Natural killer cell (primary cell): Measurements from ENCODE around the gene OTOA. TPM values are rescaled to one million over a fixed set of nuclear protein-coding genes. Genes with fewer than 3 reads are reported as not detected.
"Not testable (repeated sequence)": the region's sequence is repeated elsewhere in the genome, so short reads cannot be mapped to it uniquely, and the experiment has no call there.

Experiments used
- ATAC-seq, 3 donors: fragments of 150-1000 bp in 2 of 3; fragments of 200-7000 bp in 1 of 3; cut with Tn5 transposase; 1 replicate in 1 of 3; 2 replicates in 2 of 3; pipeline ENCODE4 v1.10.0; 2021; ENCODE audit warnings: mild to moderate bottlenecking in 2 of 3, moderate library complexity in 2 of 3
- DNase-seq, 2 donors: peaks; one replicate each; pipeline versions ENCODE4 v3.0.0 to v3.0.0-alpha.2; 2013 to 2021; ENCODE audit warnings: mixed read lengths in 1 of 2
- H3K27ac ChIP-seq: one replicate; pipeline ENCODE4 v1.5.1; 2013; ENCODE audit warnings: mild to moderate bottlenecking, low read length
- H3K27me3 ChIP-seq: one replicate; pipeline ENCODE4 v1.6.1; 2013; ENCODE audit warnings: low read length; ENCODE audit not compliant: control insufficient read depth, insufficient read depth
- H3K36me3 ChIP-seq: one replicate; pipeline ENCODE4 v1.6.1; 2013; ENCODE audit warnings: low read length; ENCODE audit not compliant: control insufficient read depth, insufficient read depth
- H3K4me1 ChIP-seq: one replicate; pipeline ENCODE4 v1.6.1; 2013; ENCODE audit warnings: low read length; ENCODE audit not compliant: control insufficient read depth, insufficient read depth
- H3K4me3 ChIP-seq: one replicate; pipeline ENCODE4 v1.5.1; 2013; ENCODE audit warnings: low read length
- H3K9me3 ChIP-seq: one replicate; pipeline ENCODE4 v1.6.1; 2013; ENCODE audit warnings: low read length; ENCODE audit not compliant: control insufficient read depth, insufficient read depth
- H3K27ac Mint-ChIP-seq, 2 donors: one replicate each; pipeline ENCODE4 v1.8.0; 2022; ENCODE audit warnings: mild to moderate bottlenecking in 2 of 2, mixed read lengths in 2 of 2, moderate library complexity in 1 of 2
- H3K27me3 Mint-ChIP-seq, 2 donors: one replicate each; pipeline ENCODE4 v1.8.0; 2022; ENCODE audit warnings: low read depth in 2 of 2, mixed read lengths in 2 of 2
- H3K36me3 Mint-ChIP-seq: one replicate; pipeline ENCODE4 v1.8.0; 2022; ENCODE audit warnings: mixed read lengths
- H3K4me1 Mint-ChIP-seq, 2 donors: one replicate each; pipeline ENCODE4 v1.8.0; 2022; ENCODE audit warnings: mixed read lengths in 2 of 2
- H3K4me3 Mint-ChIP-seq: one replicate; pipeline ENCODE4 v1.8.0; 2022; ENCODE audit warnings: mild to moderate bottlenecking, moderate library complexity, mixed read lengths
- H3K9me3 Mint-ChIP-seq, 2 donors: one replicate each; pipeline ENCODE4 v1.8.0; 2022; ENCODE audit warnings: mixed read lengths in 2 of 2
- CTCF ChIP-seq: fragments of 200-600 bp; IDR thresholded peaks from one replicate; pipeline ENCODE4 v1.8.0; 2022; ENCODE audit warnings: antibody characterized with exemption
- WGBS: methylation state at CpG from one replicate; pipeline ENCODE4 v1.1.7; 2013; ENCODE audit warnings: missing lambda C conversion rate; ENCODE audit not compliant: insufficient coverage; 5-methylcytosine and 5-hydroxymethylcytosine counted together
- intact Hi-C: fragments of 100-400 bp; cut with micrococcal nuclease; formaldehyde crosslinking; loops from one replicate; pipeline ENCODE4 v1.14.2; 2022
- total RNA-seq, 4 donors: library from RNA; stranded (reverse); fragments of 120-200 nt in 1 of 4; gene quantifications; one replicate each; pipeline versions ENCODE4 v1.2.3 to v1.2.4, GENCODE V29; 2013 to 2022

Gene OTOA
- total RNA-seq, 3 donors from 2014 or later (not counting 1 experiment from before 2014, with no cell fraction given): 0.14 TPM; not detected in 2

GRCh38 chr16:21710938-21711337 is 47.2 kb downstream of the OTOA start:
- Mint-ChIP-seq H3K9me3 (no peaks in the 10 kb centered on the region), H3K4me1 (peaks cover 0 to 7% of the 10 kb centered on the region in 2 donors), H3K27ac (no peak overlapping the region), H3K27me3 (peaks cover 0 to 3% of the 10 kb centered on the region in 2 donors), H3K4me3 (no peak overlapping the region), H3K36me3 (no peaks in the 10 kb centered on the region)
- intact Hi-C loops: no loop called here
- no peak for DNase-seq
- ATAC-seq: no peak
- WGBS: 77% methylated on average over 3 of the region's 4 CpGs
- Histone ChIP-seq H3K4me1 (no peaks in the 10 kb centered on the region), H3K9me3 (no peaks in the 10 kb centered on the region), H3K36me3 (no peaks in the 10 kb centered on the region), H3K27ac (no peak overlapping the region), H3K27me3 (no peaks in the 10 kb centered on the region), H3K4me3 (no peak overlapping the region)
- TF ChIP-seq CTCF: no peak

- Histone ChIP-seq H3K36me3 (no peaks in the 10 kb centered on the region), H3K4me1 (no peaks in the 10 kb centered on the region), H3K27me3 (no peaks in the 10 kb centered on the region), H3K9me3 (no peaks in the 10 kb centered on the region), H3K27ac (no peak overlapping the region), H3K4me3 (no peak overlapping the region)
- ATAC-seq (no peak), DNase-seq (no peak)
- no peak overlapping the region for H3K4me3 Mint-ChIP-seq
- WGBS: 92% methylated on average over 4 of the region's 5 CpGs
- peaks cover 0 to under 1% of the 10 kb centered on the region in 2 donors for H3K4me1 Mint-ChIP-seq
- intact Hi-C loops: no loop called here
- no peaks in the 10 kb centered on the region for H3K9me3 Mint-ChIP-seq
- H3K27me3 Mint-ChIP-seq: peaks cover 0 to 3% of the 10 kb centered on the region in 2 donors
- H3K27ac Mint-ChIP-seq: no peak overlapping the region
- no peaks in the 10 kb centered on the region for H3K36me3 Mint-ChIP-seq
- no peak for TF ChIP-seq CTCF
Measured at GRCh38 chr16:21713549-21714368, 50.0 kb downstream of the OTOA start.

GRCh38 chr16:21714369-21714618 is 50.5 kb downstream of the OTOA start:
- H3K27me3 Mint-ChIP-seq, H3K4me3 ChIP-seq, intact Hi-C loops, H3K36me3 Mint-ChIP-seq, ATAC-seq, H3K36me3 ChIP-seq, H3K4me1 ChIP-seq, H3K4me3 Mint-ChIP-seq, H3K27ac Mint-ChIP-seq, H3K4me1 Mint-ChIP-seq, H3K9me3 Mint-ChIP-seq, H3K9me3 ChIP-seq, H3K27ac ChIP-seq, DNase-seq, H3K27me3 ChIP-seq: not testable (repeated sequence)

GRCh38 chr16:21717608-21718007 is 53.8 kb downstream of the OTOA start:
- Histone ChIP-seq H3K4me3 (no peak overlapping the region), H3K27ac (no peak overlapping the region), H3K27me3 (no peaks in the 10 kb centered on the region), H3K9me3 (no peaks in the 10 kb centered on the region), H3K4me1 (no peaks in the 10 kb centered on the region), H3K36me3 (no peaks in the 10 kb centered on the region)
- Mint-ChIP-seq H3K27me3 (peaks cover 0 to 3% of the 10 kb centered on the region in 2 donors), H3K4me3 (no peak overlapping the region), H3K4me1 (no peaks in the 10 kb centered on the region), H3K9me3 (no peaks in the 10 kb centered on the region), H3K36me3 (no peaks in the 10 kb centered on the region), H3K27ac (no peak overlapping the region)
- intact Hi-C loops: no loop called here
- no peak for ATAC-seq
- no peak for DNase-seq
- 92% methylated on average over 10 of the region's 10 CpGs for WGBS
- no peak for TF ChIP-seq CTCF
